Glutamatergic neuron (in vitro differentiated cells): ENCODE measurements around the gene IDUA. TPM values are rescaled to one million over a fixed set of nuclear protein-coding genes. Genes with fewer than 3 reads are reported as not detected.

Experiments used
- DNase-seq: peaks from one replicate; pipeline ENCODE4 v3.0.0; 2022
- H3K27ac Mint-ChIP-seq: one replicate; pipeline ENCODE4 v1.8.0; 2020; ENCODE audit warnings: mild to moderate bottlenecking, mixed read lengths, inconsistent platforms; ENCODE audit not compliant: unreplicated experiment
- H3K27me3 Mint-ChIP-seq: one replicate; pipeline ENCODE4 v1.8.0; 2020; ENCODE audit warnings: mild to moderate bottlenecking, moderate library complexity, mixed read lengths, inconsistent platforms; ENCODE audit not compliant: unreplicated experiment
- H3K36me3 Mint-ChIP-seq: one replicate; pipeline ENCODE4 v1.8.0; 2020; ENCODE audit warnings: mild to moderate bottlenecking, mixed read lengths, inconsistent platforms; ENCODE audit not compliant: unreplicated experiment
- H3K4me1 Mint-ChIP-seq: one replicate; pipeline ENCODE4 v1.8.0; 2020; ENCODE audit warnings: mild to moderate bottlenecking, low read depth, mixed read lengths, inconsistent platforms; ENCODE audit not compliant: unreplicated experiment
- H3K4me3 Mint-ChIP-seq: one replicate; pipeline ENCODE4 v1.8.0; 2020; ENCODE audit warnings: mild to moderate bottlenecking, mixed read lengths, inconsistent platforms; ENCODE audit not compliant: unreplicated experiment
- H3K9me3 Mint-ChIP-seq: one replicate; pipeline ENCODE4 v1.8.0; 2020; ENCODE audit warnings: mild to moderate bottlenecking, moderate library complexity, mixed read lengths, inconsistent platforms; ENCODE audit not compliant: unreplicated experiment
- CTCF ChIP-seq: fragments of 200-600 bp; sonication (generic); IDR thresholded peaks from one replicate; pipeline ENCODE4 v1.5.0; 2021; ENCODE audit not compliant: partially characterized antibody, unreplicated experiment
- total RNA-seq: library from RNA; stranded (reverse); fragmentation: NEBNext Ultra II Directional; extraction: Animal tissue kit (Norgen Biotek cat#: 25700); gene quantifications from one replicate; pipeline ENCODE4 v1.2.1, GENCODE V29; 2021; ENCODE audit not compliant: unreplicated experiment

Gene IDUA
- total RNA-seq, 1 donor from 2014 or later, result 20.3 TPM

GRCh38 chr4:951186-951585, 35.7 kb upstream of the IDUA start:
- H3K36me3 Mint-ChIP-seq, result peaks cover 5% of the 10 kb centered on the region
- H3K27ac Mint-ChIP-seq, result no peak overlapping the region
- DNase-seq, result peak; percentile 37
- no peak for TF ChIP-seq CTCF
- peaks cover 8% of the 10 kb centered on the region for H3K4me1 Mint-ChIP-seq
- H3K4me3 Mint-ChIP-seq, result no peak overlapping the region
- H3K27me3 Mint-ChIP-seq, result peaks cover 8% of the 10 kb centered on the region
- peaks cover 2% of the 10 kb centered on the region for H3K9me3 Mint-ChIP-seq

- Mint-ChIP-seq H3K9me3 (peaks cover 2% of the 10 kb centered on the region), H3K4me3 (no peak overlapping the region), H3K27me3 (peaks cover 8% of the 10 kb centered on the region), H3K36me3 (peaks cover 5% of the 10 kb centered on the region), H3K27ac (no peak overlapping the region), H3K4me1 (peaks cover 8% of the 10 kb centered on the region)
- TF ChIP-seq CTCF, result no peak
- peak; percentile 27 for DNase-seq
These were observed 35.0 kb upstream of the IDUA start for GRCh38 chr4:951594-952468.

- H3K4me3 Mint-ChIP-seq, result no peak overlapping the region
- TF ChIP-seq CTCF, result no peak
- peaks cover 5% of the 10 kb centered on the region for H3K36me3 Mint-ChIP-seq
- H3K9me3 Mint-ChIP-seq, result peaks cover 2% of the 10 kb centered on the region
- H3K27me3 Mint-ChIP-seq, result peaks cover 8% of the 10 kb centered on the region
- H3K4me1 Mint-ChIP-seq, result peaks cover 8% of the 10 kb centered on the region
- DNase-seq, result no peak
- no peak overlapping the region for H3K27ac Mint-ChIP-seq
These were observed 33.8 kb upstream of the IDUA start for GRCh38 chr4:952881-953573.

- Mint-ChIP-seq H3K27me3 (peaks cover 8% of the 10 kb centered on the region), H3K27ac (no peak overlapping the region), H3K36me3 (peaks cover 5% of the 10 kb centered on the region), H3K4me3 (no peak overlapping the region), H3K9me3 (peaks cover 2% of the 10 kb centered on the region), H3K4me1 (peaks cover 8% of the 10 kb centered on the region)
- no peak for TF ChIP-seq CTCF
- DNase-seq, result no peak
These were observed 33.3 kb upstream of the IDUA start for GRCh38 chr4:953574-953915.
